NK-92 (cell line): Measurements from ENCODE around the gene DENND5B.
"Not testable (repeated sequence)": the region's sequence is repeated elsewhere in the genome, so short reads cannot be mapped to it uniquely, and the experiment has no call there.

Source experiments
- DNase-seq: peaks from one replicate; lab custom pipeline; 2025; ENCODE audit not compliant: unreplicated experiment; lab: John Stamatoyannopoulos, UW

The DENND5B gene

DNA sequence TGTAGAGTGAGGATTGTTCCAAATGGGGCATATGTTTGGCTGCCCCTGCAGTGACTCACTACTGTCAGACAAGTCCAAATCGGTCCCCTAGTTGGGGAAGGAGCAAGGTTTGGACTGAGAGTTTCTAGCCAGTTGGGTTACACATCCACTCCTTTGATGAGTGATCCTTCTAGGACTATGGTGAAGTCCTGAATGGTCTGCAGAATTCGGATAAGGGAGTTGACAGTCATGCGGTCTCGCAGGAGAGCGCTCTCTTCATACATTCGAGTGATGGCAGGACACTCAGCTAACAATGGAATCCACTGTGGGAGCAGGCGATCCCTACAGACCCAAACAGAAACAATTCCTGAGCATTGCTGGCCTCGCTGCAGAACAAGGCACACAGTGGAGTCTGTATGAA is 203.5 kb downstream of the DENND5B start:
- no peak for DNase-seq

DNA sequence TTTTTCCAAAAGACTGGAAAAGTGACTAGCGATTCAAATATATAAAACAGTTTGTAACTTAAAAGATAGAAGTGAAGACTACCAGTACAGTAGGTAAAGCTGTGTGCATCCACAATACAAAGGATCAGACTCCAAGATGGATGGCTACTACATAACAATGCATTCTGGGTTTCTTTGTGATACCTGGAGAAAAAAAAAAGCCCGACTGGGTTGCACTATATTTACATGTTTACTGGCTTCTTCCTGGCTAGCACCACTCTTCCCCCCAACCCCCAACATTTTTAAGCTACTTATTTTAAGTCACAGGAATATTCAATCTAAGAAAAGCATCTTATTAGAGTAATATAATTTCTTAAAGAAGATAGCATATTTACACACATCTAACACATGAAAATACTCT is 203.9 kb downstream of the DENND5B start:
- no peak for DNase-seq

DNA sequence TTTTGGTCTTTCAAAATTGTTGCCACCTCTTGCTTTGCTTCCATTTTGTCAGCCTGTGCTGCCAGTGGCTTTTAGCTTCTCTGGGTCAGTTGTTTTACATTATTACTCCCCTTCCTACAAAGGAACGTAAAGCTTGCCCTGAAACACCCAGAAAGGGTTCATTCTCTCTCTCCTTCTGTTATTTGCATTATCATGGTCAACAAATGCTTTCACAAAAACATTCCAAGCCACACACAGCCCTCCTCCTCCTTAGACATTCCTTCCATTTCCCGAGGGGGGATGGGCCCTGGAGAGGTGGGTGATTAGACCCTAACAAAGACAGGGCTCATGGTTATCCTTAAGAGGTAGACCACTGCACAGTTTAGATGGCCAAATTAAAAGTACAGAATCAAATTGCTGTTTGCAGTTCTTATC is 204.6 kb downstream of the DENND5B start:
- no peak for DNase-seq

DNA sequence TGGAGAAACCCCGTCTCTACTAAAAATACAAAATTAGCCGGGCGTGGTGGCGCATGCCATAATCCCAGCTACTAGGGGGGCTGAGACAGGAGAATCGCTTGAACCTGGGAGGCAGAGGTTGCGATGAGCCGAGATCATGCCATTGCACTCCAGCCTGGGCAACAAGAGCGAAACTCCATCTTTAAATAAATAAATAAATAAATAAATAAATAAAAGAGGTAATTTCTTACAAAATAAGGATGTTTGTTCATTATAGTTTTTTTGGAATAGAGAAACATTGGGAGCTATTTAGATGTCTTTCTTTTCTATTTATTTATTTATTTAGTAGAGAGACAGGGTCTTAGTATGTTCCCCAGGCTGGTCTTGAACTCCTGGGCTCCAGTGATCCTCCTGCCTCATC is 213.7 kb downstream of the DENND5B start:
- not testable (repeated sequence) for DNase-seq

DNA sequence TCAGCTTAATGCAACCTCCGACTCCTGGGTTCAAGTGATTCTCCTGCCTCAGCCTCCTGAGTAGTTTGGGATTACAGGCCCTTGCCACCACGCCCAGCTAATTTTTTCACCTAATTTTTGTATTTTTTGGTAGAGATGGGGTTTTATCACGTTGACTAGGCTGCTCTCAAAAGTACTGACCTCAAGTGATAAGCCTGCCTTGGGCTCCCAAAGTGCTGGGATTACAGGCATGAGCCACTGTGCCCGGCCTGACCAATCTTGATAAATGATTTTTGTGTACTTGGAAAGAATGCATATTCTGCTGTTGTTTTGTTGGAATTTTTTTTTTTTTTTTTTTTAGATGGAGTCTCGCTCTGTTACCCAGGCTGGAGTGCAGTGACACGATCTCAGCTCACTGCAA is 215.5 kb downstream of the DENND5B start:
- not testable (repeated sequence) for DNase-seq

DNA sequence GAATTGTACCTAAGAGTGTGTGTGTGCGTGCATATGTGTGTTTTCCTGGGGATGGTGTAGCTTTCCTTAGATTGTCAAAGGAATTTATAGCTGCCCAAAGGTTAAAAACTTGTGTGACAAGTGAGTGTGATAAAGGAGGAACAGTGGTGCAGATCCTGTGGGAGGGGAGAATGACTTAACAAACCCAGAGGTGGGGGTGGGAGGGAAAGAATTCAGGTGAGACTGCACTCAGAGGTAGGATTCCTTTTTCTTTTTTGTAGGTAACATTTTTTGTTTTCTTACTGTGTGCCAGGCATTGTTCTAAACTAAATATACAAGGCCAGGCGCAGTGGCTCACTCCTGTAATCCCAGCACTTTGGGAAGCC is 219.7 kb downstream of the DENND5B start:
- no peak for DNase-seq

DNA sequence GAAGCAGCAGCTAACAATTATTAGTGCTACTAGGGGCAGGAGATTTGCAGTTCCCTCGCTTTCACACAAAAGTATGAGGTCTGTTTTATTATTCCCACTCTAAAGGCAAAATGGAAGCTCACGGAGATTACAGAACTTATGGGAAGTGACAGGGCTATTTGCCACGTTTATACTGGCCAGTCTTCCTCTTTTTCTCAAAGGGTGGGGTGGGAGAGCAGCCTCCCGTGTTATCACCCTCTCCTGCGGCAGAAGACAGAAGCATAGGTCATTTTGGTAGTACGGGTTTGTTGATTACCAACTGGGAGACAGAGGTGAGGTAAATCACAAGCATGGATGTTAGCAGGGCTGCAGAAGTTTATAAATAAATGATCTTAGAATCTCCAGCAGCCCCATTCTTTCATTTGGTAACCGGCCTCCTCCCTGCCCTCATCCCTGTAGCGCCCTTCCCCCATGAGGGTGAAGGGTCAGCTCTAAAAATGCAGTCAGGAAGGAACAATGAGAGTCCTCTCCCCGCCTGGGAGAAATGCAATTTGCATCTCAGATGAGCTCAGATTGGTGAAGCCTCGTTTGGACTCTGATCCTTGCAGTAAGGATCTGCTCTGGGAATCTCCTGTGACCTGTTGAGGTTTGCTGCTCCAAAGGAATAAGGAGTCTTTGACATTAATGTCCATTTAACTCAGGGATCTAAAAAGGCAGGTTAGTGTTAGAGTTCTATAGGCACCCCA is 220.2 kb downstream of the DENND5B start:
- no peak for DNase-seq

DNA sequence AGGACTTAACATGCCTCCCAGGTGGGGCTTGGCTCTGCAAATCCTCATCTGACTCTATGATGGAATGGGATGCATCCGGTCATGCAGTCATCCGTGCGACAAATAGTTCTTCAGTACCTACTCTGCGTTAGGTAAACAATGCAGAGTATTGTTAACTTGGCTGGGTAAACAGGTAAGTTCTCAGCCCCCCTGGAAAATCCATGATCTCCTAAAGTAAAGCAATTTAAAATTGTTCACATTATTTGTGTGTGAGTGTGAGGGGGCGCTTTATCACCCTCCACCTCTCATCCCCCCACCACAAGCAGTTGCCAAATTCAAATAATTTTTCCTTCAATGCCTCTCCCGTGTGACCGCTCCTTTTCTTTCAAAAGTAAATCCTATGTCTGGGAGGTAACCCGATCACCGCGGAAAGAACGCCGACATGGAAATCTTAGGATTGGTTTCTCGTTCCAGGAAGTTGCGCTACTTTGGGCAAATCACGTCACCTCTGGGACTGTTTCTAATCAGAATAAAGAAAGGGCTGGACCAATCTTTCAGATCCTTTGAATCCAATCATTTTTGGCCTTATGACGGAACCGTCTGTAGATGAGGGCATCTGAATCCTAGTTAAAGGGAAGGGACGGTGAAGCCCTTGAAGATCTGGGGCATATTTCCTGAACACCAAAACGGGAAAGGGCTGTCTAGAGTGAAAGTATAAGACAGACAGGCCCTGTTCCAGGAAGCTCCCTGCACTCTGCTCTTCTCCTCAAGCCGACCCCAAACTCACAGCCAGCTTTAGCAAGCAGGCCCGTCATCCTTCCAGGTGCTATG is 221.0 kb downstream of the DENND5B start:
- DNase-seq = no peak

DNA sequence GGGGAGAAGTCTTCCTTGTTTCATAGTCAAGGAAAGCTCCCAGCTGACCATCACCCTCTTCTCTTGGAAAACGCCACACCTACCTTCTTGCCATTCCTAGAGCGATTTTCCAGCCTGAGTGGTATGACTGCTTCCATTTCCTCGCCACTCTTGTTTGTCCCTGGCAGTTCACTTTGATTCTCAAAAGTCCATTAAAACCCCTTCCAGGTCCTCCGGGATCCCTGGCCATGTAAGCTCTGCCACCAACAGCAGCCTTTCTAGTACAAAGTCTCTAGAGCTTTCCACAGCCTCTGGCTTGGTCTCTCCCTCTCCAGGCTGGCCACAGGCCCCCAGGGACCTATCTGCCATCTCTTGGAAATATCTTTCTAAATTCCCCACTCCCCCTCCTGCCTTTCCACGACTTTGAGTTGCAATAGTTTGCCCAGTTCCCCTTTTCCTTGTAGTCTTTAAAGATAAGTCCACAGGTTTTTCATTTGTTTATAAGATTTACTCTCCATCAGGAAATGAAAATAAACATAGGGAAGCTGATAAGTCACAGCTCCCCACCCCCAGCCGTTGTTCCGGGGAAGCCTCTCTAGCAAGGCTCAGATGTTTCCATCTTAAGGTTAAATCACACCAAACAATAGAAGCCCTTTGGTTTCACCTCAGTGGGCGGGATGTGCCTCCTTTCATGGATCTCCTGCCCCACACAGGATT is 222.1 kb downstream of the DENND5B start:
- no peak for DNase-seq

DNA sequence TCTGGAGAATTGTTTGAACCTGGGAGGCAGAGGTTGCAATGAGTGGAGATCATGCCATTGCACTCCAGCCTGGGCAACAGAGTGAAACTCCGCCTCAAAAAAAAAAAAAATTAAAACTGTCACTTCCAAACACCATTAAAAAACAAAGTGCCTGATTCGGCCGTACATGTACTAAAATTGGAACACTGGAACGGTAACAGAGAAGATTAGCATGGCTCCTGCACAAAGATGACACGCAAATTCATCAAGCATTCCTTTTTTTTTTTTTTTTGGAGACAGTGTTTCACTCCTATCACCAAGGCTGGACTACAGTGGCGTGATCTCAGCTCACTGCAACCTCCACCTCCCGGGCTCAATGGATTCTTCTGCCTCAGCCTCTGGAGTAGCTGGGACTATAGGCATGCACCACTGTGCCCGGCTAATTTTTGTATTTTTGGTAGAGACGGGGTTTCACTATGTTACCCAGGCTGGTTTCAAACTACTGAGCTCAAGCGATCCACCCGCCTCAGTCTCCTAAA is 224.8 kb downstream of the DENND5B start:
- no peak for DNase-seq

DNA sequence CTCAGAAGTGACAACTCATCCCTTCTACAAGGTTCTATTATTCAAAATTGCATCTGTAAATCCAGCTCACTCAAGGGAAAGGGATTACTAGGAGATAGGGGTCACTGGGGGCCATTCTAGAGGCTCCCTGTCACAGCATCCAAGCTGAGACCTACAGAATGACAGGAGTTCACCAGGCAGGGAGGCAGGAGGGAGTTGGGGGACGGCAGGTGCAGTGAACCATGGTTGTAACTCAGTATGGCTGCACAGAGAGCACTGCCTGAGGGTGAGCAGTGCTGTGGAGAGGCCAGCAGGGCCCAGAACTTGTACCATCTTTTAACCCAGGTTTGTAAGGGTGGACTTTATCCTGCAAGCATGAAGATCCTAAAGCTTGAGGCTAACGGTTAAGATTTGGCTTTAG is 227.1 kb downstream of the DENND5B start:
- DNase-seq = no peak

DNA sequence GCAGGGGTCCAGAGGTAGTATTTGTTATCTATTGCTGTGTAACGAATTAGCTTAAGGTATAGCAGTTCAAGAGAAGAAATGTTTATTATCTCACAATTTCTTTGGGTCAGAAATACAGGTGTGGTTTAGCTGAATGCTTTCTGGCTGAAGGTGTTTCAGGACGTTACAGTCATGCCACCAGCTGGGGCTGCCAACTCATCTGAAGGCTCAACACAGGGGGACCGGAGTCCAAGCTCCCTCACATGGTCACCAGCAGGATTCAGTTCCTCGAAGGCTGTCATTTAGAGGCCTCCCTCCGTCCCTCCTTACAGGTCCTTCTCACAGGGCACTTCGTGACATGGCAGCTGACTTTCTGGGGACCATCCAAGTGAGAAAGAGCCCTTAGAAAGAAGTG is 227.5 kb downstream of the DENND5B start:
- DNase-seq = no peak

DNA sequence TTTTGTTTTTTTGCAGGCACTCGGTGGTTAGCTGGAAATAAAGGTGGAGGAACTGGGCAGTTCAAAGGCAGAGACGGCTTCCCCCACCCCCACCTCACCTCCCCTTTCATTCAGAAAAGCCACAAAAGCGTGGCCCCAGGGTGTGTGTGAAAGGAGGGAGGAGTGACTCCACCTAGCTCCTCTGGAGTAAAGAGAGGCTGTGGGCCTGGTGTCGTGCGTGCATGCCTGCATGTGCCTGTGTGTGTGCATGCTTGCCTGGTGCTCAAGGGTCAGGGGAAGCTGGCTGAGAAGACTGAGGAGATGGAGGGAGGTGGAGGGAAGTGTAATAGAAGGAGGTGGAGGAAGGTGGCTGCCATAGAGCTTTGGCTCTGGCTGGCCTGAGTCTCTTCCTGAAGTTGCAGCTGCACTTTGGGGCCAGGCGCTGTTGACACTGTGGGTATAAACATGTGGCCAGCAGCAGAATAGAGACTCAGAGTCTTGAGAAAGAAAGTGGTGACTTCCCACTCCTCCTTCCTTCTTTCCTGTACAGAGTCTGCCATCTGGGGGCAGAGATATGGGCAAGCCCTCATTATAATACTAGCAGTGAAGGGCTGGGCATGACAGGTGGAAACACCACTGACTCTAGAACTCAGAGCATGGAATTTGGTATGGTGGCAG is 228.0 kb downstream of the DENND5B start:
- DNase-seq = no peak

DNA sequence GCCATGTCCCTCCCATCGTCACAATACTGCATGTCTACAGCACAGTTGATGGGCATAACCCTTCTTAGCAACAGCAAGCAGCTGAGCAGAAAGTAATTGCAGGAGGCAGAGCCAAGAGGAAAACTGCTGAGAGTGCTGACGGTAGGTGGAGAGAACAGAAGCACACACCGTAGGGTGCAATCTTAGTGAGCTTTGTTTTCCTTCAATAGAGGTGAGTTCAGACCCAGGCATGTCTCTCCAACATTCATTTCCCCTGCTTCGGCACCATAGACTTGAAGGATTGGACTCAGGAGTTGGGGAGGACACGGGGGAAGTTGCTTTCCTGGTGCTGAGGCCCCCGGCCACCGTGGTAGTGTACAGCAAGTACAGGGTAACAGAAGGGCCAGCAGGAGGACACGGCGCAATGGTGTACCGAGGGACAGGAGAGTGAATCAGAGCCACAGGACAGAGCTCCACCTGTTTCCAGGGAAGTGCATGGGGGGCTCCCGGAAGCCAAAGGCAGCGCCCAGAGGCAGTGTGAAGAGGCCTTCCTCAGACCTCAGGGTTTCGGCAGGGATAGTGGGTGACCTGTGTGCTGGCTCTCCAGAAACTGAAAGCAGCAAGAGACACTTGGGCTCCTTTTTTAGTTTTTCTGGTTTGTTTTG is 228.7 kb downstream of the DENND5B start:
- DNase-seq = no peak

DNA sequence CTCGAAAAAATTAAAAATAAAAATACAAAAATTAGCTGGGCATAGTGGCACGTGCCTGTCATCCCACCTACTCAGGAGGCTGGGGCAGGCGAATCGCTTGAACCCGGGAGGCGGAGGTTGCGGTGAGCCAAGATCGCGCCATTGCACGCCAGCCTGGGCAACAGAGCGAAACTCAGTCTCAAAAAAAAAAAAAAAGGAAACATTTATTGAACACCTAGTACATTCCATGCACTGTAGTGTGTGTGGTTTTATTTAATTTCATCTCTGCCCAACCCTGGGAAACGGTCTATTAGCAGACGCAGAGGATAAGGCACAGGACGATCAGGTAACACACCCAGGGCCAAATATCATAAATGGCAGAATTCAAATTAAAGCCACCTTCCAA is 229.2 kb downstream of the DENND5B start:
- no peak for DNase-seq

DNA sequence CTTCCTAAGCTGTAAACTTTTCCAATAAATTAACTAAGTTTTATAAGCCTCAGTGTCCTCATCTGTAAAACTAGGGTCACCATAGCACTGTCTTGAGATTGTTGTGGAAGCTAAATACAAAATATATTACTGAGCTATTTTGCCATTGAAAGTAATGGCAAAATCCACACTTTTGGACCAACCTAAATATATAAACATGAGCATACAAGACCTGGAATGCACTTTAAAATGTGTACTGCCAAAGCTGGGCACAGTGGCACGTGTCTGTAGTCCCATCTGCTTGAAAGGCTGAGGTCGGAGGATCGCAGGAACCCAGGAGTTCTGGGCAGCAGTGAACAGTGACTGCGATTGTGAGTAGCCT is 235.2 kb downstream of the DENND5B start:
- DNase-seq = no peak

DNA sequence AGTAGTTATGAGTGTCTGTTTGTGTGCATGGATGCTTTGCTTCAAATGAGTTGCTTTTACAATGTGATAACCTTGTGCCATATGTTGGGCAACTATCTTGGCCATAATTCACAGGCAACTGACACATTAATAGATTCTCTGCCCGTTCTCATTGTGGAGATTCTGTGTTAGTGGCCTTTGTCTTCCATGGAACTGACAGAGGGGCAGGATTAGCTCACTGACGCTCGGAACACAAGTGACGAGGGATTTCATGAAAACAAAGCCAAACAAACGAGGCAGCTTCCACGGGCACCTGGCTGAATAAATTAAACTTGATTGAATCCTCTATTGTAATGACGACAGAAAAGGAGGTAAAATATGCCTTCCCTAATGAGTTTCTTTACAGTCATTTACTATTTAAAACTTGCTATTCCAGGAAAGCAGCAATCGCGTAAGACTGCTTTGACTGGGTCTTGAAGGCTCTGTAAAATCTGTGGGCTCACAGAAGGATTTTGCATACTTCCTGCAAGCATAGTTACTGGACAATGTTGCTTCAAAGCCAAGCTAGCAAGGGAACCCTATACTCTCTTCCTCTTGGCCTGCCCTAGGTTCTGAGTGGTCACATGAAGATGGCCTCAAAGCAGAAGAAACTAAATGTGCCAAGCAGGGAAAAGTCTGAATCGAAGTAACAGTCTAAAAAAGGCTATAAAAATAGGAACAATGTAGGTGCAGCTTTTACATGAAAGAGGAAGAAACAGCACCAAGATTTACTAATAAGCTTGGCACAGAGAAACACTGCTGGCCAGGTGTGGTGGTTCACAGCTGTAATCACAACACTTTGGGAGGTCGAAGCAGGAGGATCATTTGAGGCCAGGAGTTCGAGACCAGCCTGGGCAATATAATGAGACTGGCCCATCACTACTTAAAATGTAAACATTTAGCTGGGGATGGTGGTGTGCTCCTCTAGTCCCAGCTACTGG is 236.9 kb downstream of the DENND5B start:
- no peak for DNase-seq

DNA sequence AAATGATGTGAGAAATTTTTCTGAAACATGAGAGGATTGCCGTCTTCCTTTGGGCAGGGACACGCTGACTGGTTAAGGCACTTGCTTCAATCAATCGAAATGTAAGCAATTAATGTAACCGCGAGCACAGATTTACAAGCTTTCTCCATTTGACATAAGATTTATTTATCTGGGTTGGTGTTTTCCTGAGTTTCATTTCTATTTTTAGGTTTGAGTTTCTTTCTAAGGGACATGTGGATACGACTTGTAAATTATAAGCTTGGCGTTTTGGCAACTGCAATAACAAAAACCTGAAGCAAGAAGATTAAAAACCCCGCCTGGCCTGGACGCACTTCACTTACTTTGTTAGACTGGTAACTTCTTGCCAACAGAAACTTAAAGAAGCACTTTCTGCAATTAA is 244.7 kb downstream of the DENND5B start:
- DNase-seq = no peak

DNA sequence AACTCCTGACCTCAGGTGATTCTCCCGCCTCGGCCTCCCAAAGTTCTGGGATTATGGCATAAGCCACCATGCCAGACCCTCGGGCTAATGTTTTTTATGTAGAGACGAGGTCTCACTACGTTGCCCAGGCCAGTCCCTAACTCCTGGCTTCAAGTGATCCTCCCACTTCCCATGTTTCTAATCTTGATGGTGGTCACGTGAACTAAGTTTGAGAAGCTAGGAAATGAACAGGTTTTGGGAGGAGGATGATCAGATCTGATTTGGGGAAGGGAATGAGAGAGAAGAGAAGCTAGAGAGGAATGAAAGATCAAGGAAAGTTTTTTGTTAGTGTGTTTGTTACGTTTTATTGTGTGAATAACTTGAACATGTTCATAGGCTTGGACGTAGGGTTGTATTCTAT is 247.8 kb downstream of the DENND5B start:
- no peak for DNase-seq

DNA sequence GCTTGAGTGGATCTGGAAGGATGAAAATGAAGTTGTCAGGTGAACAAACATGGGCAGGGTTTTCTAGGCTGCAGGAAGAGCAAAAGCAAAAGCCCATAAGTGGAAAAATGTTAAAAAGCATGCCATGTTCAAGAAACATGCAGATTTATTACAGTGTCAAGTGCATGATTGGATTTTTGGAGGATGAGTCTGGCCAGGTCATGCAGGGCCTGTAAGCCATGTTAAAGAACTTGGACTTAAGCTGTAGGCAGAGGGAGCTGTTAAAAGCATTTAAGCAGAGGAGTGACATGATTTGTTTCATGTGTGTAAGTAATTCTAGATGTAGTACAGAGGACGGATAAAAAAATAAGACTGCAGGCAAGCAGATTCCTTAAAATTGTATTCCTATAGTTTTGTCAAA is 248.7 kb downstream of the DENND5B start:
- no peak for DNase-seq
